T-helper 2 cell treated with Interferon-gamma antibody and Interleukin-4, amounts not matched to agents 5 μg/mL and 100 μg/mL, for 36 hours (primary cell): Measurements from ENCODE around the gene SLC16A5.
A peak's percentile ranks its signal among the peaks of the same experiment; 100 is the strongest.

ENCODE experiments used
- DNase-seq: peaks from one replicate; pipeline ENCODE4 v3.0.0; 2021; ENCODE audit warnings: low spot score
- H3K27ac Mint-ChIP-seq: one replicate; pipeline ENCODE4 v1.8.0; 2021; ENCODE audit warnings: mild to moderate bottlenecking, mixed read lengths
- H3K27me3 Mint-ChIP-seq: one replicate; pipeline ENCODE4 v1.8.0; 2021; ENCODE audit warnings: low read depth, mixed read lengths
- H3K36me3 Mint-ChIP-seq: one replicate; pipeline ENCODE4 v1.8.0; 2021; ENCODE audit warnings: low read depth, mixed read lengths
- H3K4me1 Mint-ChIP-seq: one replicate; pipeline ENCODE4 v1.8.0; 2021; ENCODE audit warnings: low read depth, mixed read lengths
- H3K4me3 Mint-ChIP-seq: one replicate; pipeline ENCODE4 v1.8.0; 2022; ENCODE audit warnings: mild to moderate bottlenecking, moderate library complexity, mixed read lengths
- H3K9me3 Mint-ChIP-seq: one replicate; pipeline ENCODE4 v1.8.0; 2021; ENCODE audit warnings: mixed read lengths

The SLC16A5 gene

GRCh38 chr17:75153780-75154194 lies 66.0 kb downstream of the SLC16A5 start:
- peak overlapping the region; percentile 95 for H3K27ac Mint-ChIP-seq
- peak; percentile 34 for DNase-seq
- no peaks in the 10 kb centered on the region for H3K9me3 Mint-ChIP-seq
- H3K4me3 Mint-ChIP-seq: peak overlapping the region; percentile 97
- no peaks in the 10 kb centered on the region for H3K27me3 Mint-ChIP-seq
- peaks cover 17% of the 10 kb centered on the region for H3K36me3 Mint-ChIP-seq
- H3K4me1 Mint-ChIP-seq: peaks cover 34% of the 10 kb centered on the region

- Mint-ChIP-seq H3K9me3 (no peaks in the 10 kb centered on the region), H3K36me3 (peaks cover 15% of the 10 kb centered on the region), H3K4me3 (peak within 1 kb of the TSS; percentile 97), H3K27me3 (no peaks in the 10 kb centered on the region), H3K27ac (peak within 1 kb of the TSS; percentile 95), H3K4me1 (peaks cover 34% of the 10 kb centered on the region)
- peak; percentile 95 for DNase-seq
Observed at GRCh38 chr17:75154195-75155106, 66.7 kb downstream of the SLC16A5 start, which contains the start of gene JPT1. TSS of gene JPT1 (minus strand) at chr17:75154512. CDS start at chr17:75154397, 115 bp downstream.

- peaks cover 12% of the 10 kb centered on the region for H3K36me3 Mint-ChIP-seq
- peak overlapping the region; percentile 38 for H3K4me3 Mint-ChIP-seq
- no peak for DNase-seq
- peak overlapping the region; percentile 87 for H3K27ac Mint-ChIP-seq
- no peaks in the 10 kb centered on the region for H3K9me3 Mint-ChIP-seq
- H3K4me1 Mint-ChIP-seq: peaks cover 30% of the 10 kb centered on the region
- H3K27me3 Mint-ChIP-seq: no peaks in the 10 kb centered on the region
Observed at GRCh38 chr17:75155191-75155601, 67.4 kb downstream of the SLC16A5 start.
